Testis (tissue), 3 donors: ENCODE results near the gene SYTL1. TPM values are rescaled to one million over a fixed set of nuclear protein-coding genes. Genes with fewer than 3 reads are reported as not detected.

Experiments used
- DNase-seq: peaks from one replicate; pipeline ENCODE4 v3.0.0-alpha.2; 2019
- H3K27ac ChIP-seq, 2 donors: fragments of 200-600 bp; sonication (generic); one replicate each; pipeline ENCODE4 v1.5.1; 2019
- H3K27me3 ChIP-seq: fragments of 200-600 bp; sonication (generic); one replicate; pipeline ENCODE4 v1.5.1; 2019
- H3K36me3 ChIP-seq: fragments of 200-600 bp; sonication (generic); one replicate; pipeline ENCODE4 v1.5.1; 2017; ENCODE audit warnings: low read depth; ENCODE audit errors: missing control alignments
- H3K4me1 ChIP-seq: fragments of 200-600 bp; sonication (generic); one replicate; pipeline ENCODE4 v1.5.1; 2019
- H3K4me3 ChIP-seq, 2 donors: fragments of 200-600 bp; sonication (generic); one replicate each; pipeline ENCODE4 v1.5.1; 2017 to 2019
- H3K9me3 ChIP-seq: fragments of 200-600 bp; sonication (generic); one replicate; pipeline ENCODE4 v1.5.1; 2017
- CTCF ChIP-seq, 3 experiments: fragments of 450-650 bp in 2 of 3; fragments of 200-600 bp in 1 of 3; sonication (generic) in 1 of 3; IDR thresholded peaks; one replicate each; pipeline ENCODE4 v1.5.1; 2016 to 2019; ENCODE audit warnings: antibody characterized with exemption in 3 of 3, mild to moderate bottlenecking in 2 of 3, moderate library complexity in 1 of 3
- POLR2A ChIP-seq: fragments of 450-650 bp; IDR thresholded peaks from one replicate; pipeline ENCODE4 v1.6.1; 2017; ENCODE audit warnings: antibody characterized with exemption, mild to moderate bottlenecking, moderate library complexity
- WGBS, 2 donors: methylation state at CpG; one replicate each; pipeline ENCODE4 v1.1.5; 2018; 5-methylcytosine and 5-hydroxymethylcytosine counted together
- intact Hi-C: fragments of 100-400 bp; cut with DNase I; formaldehyde crosslinking; loops from one replicate; pipeline ENCODE4 v1.15.1; 2023; ENCODE audit warnings: low total_unique reads
- polyA plus RNA-seq: library from polyadenylated mRNA; stranded (reverse); fragments of 350-450 nt; fragmentation: Illumina TruSeq; extraction: RNeasy Lipid Tissue Mini Kit (QIAGEN cat#74804); gene quantifications from one replicate; pipeline ENCODE4 v1.2.3, GENCODE V29; 2014; ENCODE audit warnings: low read depth, low replicate concordance; ENCODE audit not compliant: insufficient read depth
- total RNA-seq, 2 donors: library from RNA; depleted of rRNA; stranded (reverse); fragments of >200 nt; gene quantifications; one replicate each; pipeline ENCODE4 v1.2.3, GENCODE V29; 2016

SYTL1 gene
- total and polyA plus RNA-seq, 3 donors from 2014 or later = 2.3 to 6.0 (median 5.4) TPM

- Histone ChIP-seq H3K27ac (no peak overlapping the region), H3K4me3 (peak overlapping the region; percentile 34 to 58), H3K27me3 (no peaks in the 10 kb centered on the region), H3K4me1 (peaks cover 8% of the 10 kb centered on the region), H3K36me3 (no peaks in the 10 kb centered on the region), H3K9me3 (no peaks in the 10 kb centered on the region)
- WGBS, 2 donors = 19 to 59% methylated on average over 6 to 38 of the region's 51 CpGs
- intact Hi-C loops = no loop called here
- DNase-seq = peak; percentile 26
- TF ChIP-seq CTCF (IDR thresholded peaks at IDR 0.05) (no peak), POLR2A (no peak)
These were observed 7.3 kb downstream of the SYTL1 start for GRCh38 chr1:27348861-27349783.

GRCh38 chr1:27349784-27350662 is 8.2 kb downstream of the SYTL1 start:
- Histone ChIP-seq H3K4me3 (peak overlapping the region; percentile 34 to 58), H3K4me1 (peaks cover 8% of the 10 kb centered on the region), H3K27me3 (no peaks in the 10 kb centered on the region), H3K9me3 (no peaks in the 10 kb centered on the region), H3K36me3 (no peaks in the 10 kb centered on the region), H3K27ac (no peak overlapping the region)
- TF ChIP-seq POLR2A = no peak
- no peak for TF ChIP-seq CTCF (IDR thresholded peaks at IDR 0.05)
- 8 to 23% methylated on average over 15 to 84 of the region's 84 CpGs for WGBS, 2 donors
- DNase-seq = peak; percentile 70
- intact Hi-C loops = no loop called here

GRCh38 chr1:27350663-27351540 is 9.1 kb downstream of the SYTL1 start:
- H3K27ac ChIP-seq = no peak overlapping the region
- intact Hi-C loops = no loop called here

More at GRCh38 chr1:27350663-27351540, 9.1 kb downstream of the SYTL1 start:
- no peaks in the 10 kb centered on the region for H3K9me3 ChIP-seq
- WGBS, 2 donors = 23 to 33% methylated on average over 34 to 62 of the region's 62 CpGs
- TF ChIP-seq CTCF (IDR thresholded peaks at IDR 0.05) = no peak
- no peak for TF ChIP-seq POLR2A
- peak overlapping the region; percentile 15 to 58 for H3K4me3 ChIP-seq
- H3K4me1 ChIP-seq = peaks cover 8% of the 10 kb centered on the region
- no peaks in the 10 kb centered on the region for H3K27me3 ChIP-seq
- peak; percentile 43 for DNase-seq
- H3K36me3 ChIP-seq = no peaks in the 10 kb centered on the region
